ENCODE measurements around the gene B4GALT1. TPM values are rescaled to one million over a fixed set of nuclear protein-coding genes. Genes with fewer than 3 reads are reported as not detected.

The B4GALT1 gene
- total RNA-seq, 1 experiment from 2014 or later = 31.4 TPM

DNA sequence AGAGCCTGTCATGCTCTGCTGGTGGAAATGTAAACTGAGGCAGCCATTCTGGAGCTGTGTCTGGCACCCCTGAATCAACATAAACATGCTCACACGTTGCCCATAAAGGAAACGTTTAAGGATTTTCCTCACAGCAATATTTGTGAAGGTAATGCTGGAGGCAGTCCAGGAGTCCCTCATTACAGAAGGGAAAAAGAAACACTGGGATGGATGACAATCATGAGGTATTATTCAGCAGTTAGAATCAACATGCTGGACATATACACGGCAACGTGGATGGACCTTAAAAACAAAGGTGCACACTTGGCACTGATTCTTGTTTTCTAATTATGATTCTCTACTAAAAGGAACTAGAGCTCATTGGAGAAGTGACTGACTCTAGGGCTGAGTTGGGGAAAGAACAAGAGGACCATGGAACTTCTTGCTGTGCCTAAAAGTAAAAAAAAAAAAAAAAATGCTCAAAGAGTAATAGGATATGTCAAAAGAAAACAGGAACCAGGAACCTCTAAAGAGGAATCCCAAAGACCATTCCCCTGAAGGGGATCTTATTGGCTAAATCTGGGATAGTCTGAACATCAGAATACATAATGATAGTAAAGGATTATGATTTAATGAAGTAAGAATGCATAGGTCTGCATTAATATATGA is 18.6 kb downstream of the B4GALT1 start:
- ChIA-PET RAD21 (ENCODE audit: low non-redundant PET in 1 of 2, low total read pairs in 2 of 2, uncharacterized antibody in 2 of 2, unreplicated experiment in 2 of 2) (no interaction called here), POLR2A (no interaction called here), CTCF (no interaction called here)
- Histone ChIP-seq H3K36me3 (ENCODE audit: control insufficient read depth in 1 of 2, insufficient read depth in 2 of 2, low read length in 2 of 2) (no peaks in the 10 kb centered on the region), H4K20me1 (ENCODE audit: insufficient read depth) (no peaks in the 10 kb centered on the region), H3K9me2 (ENCODE audit: insufficient read depth) (no peaks in the 10 kb centered on the region), H3K9ac (ENCODE audit: low read length) (no peak overlapping the region), H3K4me3 (replicated peaks in 1 of 2; ENCODE audit: low read depth in 1 of 2, low read length in 2 of 2) (no peak overlapping the region), H3K27ac (ENCODE audit: low read depth, low read length) (no peak overlapping the region), H3K79me2 (ENCODE audit: insufficient read depth, low read length) (peaks cover 11% of the 10 kb centered on the region; the same call in 1 of the 2 replicates), H3K27me3 (ENCODE audit: insufficient read depth, low read length) (no peaks in the 10 kb centered on the region), H3K9me3 (ENCODE audit: control insufficient read depth in 1 of 2, insufficient read depth in 1 of 2, low read depth in 1 of 2, low read length in 2 of 2) (no peaks in the 10 kb centered on the region), H3K4me1 (ENCODE audit: control insufficient read depth in 1 of 2, insufficient read depth in 2 of 2, low read length in 2 of 2) (peaks cover 0 to 13% of the 10 kb centered on the region in 2 experiments), H3K4me2 (ENCODE audit: low read length) (no peak overlapping the region), H2AFZ (ENCODE audit: low read depth, low read length, poor library complexity, severe bottlenecking) (no peak overlapping the region)
- intact Hi-C loops (cut with micrococcal nuclease) = no loop called here
- ATAC-seq = no peak
- TF ChIP-seq FOSL1 (IDR thresholded peaks at IDR 0.05; ENCODE audit: low read depth) (no peak), EZH2 (IDR thresholded peaks at IDR 0.05) (no peak), ZFX (IDR thresholded peaks at IDR 0.05) (no peak), REST (IDR thresholded peaks at IDR 0.05; ENCODE audit: low read depth) (no peak), EGR1 (IDR thresholded peaks at IDR 0.05; ENCODE audit: low read depth) (no peak), POLR2AphosphoS5 (IDR thresholded peaks at IDR 0.05; ENCODE audit: low read depth, low read length) (no peak), SP1 (IDR thresholded peaks at IDR 0.05; ENCODE audit: low read depth) (no peak), TCF7L2 (IDR thresholded peaks at IDR 0.05; ENCODE audit: borderline replicate concordance, extremely low read depth, insufficient read depth, insufficient read length) (no peak), RAD21 (IDR thresholded peaks at IDR 0.05; ENCODE audit: low read depth) (no peak), ELF1 (IDR thresholded peaks at IDR 0.05; ENCODE audit: borderline replicate concordance, low read depth) (no peak), SIN3A (IDR thresholded peaks at IDR 0.05; ENCODE audit: low read depth) (no peak), JUND (IDR thresholded peaks at IDR 0.05) (no peak)
- TF ChIP-seq, protein P1, sequence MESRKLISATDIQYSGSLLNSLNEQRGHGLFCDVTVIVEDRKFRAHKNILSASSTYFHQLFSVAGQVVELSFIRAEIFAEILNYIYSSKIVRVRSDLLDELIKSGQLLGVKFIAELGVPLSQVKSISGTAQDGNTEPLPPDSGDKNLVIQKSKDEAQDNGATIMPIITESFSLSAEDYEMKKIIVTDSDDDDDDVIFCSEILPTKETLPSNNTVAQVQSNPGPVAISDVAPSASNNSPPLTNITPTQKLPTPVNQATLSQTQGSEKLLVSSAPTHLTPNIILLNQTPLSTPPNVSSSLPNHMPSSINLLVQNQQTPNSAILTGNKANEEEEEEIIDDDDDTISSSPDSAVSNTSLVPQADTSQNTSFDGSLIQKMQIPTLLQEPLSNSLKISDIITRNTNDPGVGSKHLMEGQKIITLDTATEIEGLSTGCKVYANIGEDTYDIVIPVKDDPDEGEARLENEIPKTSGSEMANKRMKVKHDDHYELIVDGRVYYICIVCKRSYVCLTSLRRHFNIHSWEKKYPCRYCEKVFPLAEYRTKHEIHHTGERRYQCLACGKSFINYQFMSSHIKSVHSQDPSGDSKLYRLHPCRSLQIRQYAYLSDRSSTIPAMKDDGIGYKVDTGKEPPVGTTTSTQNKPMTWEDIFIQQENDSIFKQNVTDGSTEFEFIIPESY (IDR thresholded peaks at IDR 0.05; ENCODE audit: extremely low read depth, insufficient replicate concordance, low read length) = no peak
- no TSS peak for BruUV-seq (replicated peaks)
- no peak for DNase-seq (ENCODE audit: low read depth, low spot score)

Measured in HCT116 (cell line).